SK-N-SH treated with all-trans-retinoic acid at 6 μM for 48 hours (cell line): ENCODE results near the gene TINAGL1.

ENCODE experiments used
- ATAC-seq: fragments of 200-7000 bp; cut with Tn5 transposase; 3 replicates; pipeline ENCODE4 v1.9.1; 2020; ENCODE audit warnings: mild to moderate bottlenecking, moderate library complexity
- ARNTL ChIP-seq: fragments of 450-650 bp; formaldehyde crosslinking; IDR thresholded peaks from 2 replicates; pipeline ENCODE4 v1.5.0; 2020; ENCODE audit warnings: low read depth, mild to moderate bottlenecking, moderate library complexity, borderline replicate concordance
- BACH2 ChIP-seq: fragments of 250-450 bp; sonication (Bioruptor Pico); IDR thresholded peaks from 2 replicates; pipeline ENCODE4 v1.9.0; 2021; ENCODE audit warnings: mild to moderate bottlenecking, borderline replicate concordance
- CREB5 ChIP-seq: fragments of 250-450 bp; sonication (Bioruptor Pico); IDR thresholded peaks from 2 replicates; pipeline ENCODE4 v1.5.1; 2020; ENCODE audit warnings: low read depth, mild to moderate bottlenecking, moderate library complexity
- CSRNP3 ChIP-seq: fragments of 250-450 bp; sonication (Bioruptor Pico); IDR thresholded peaks from 2 replicates; pipeline ENCODE4 v1.5.1; 2021; ENCODE audit warnings: mild to moderate bottlenecking, moderate library complexity
- ESRRG ChIP-seq: fragments of 250-450 bp; sonication (Bioruptor Pico); IDR thresholded peaks from 2 replicates; pipeline ENCODE4 v1.6.1; 2021; ENCODE audit warnings: mild to moderate bottlenecking
- GLIS3 ChIP-seq: fragments of 250-450 bp; sonication (Bioruptor Pico); IDR thresholded peaks from 2 replicates; pipeline ENCODE4 v1.5.0; 2020; ENCODE audit warnings: mild to moderate bottlenecking, moderate library complexity
- ISL1 ChIP-seq: fragments of 250-450 bp; sonication (Bioruptor Pico); IDR thresholded peaks from 2 replicates; pipeline ENCODE4 v2.1.2; 2022; ENCODE audit warnings: mild to moderate bottlenecking, moderate library complexity
- OSR1 ChIP-seq: fragments of 250-450 bp; sonication (Bioruptor Pico); IDR thresholded peaks from 2 replicates; pipeline ENCODE4 v1.8.0; 2022; ENCODE audit warnings: moderate library complexity, mild to moderate bottlenecking, inconsistent platforms
- PPARA ChIP-seq: fragments of 250-450 bp; sonication (Bioruptor Pico); IDR thresholded peaks from 2 replicates; pipeline ENCODE4 v1.5.0; 2020; ENCODE audit warnings: mild to moderate bottlenecking, borderline replicate concordance
- RARB ChIP-seq: fragments of 250-450 bp; sonication (Bioruptor Pico); IDR thresholded peaks from 2 replicates; pipeline ENCODE4 v1.8.0; 2021; ENCODE audit warnings: mild to moderate bottlenecking, moderate library complexity
- SNAI2 ChIP-seq: fragments of 250-450 bp; sonication (Bioruptor Pico); IDR thresholded peaks from 2 replicates; pipeline ENCODE4 v1.5.0; 2020; ENCODE audit warnings: mild to moderate bottlenecking, moderate library complexity
- TCF4 ChIP-seq: fragments of 250-450 bp; sonication (Bioruptor Pico); IDR thresholded peaks from 2 replicates; pipeline ENCODE4 v1.8.0; 2021; ENCODE audit warnings: mild to moderate bottlenecking, moderate library complexity, borderline replicate concordance
- TOX ChIP-seq: fragments of 250-450 bp; sonication (Bioruptor Pico); IDR thresholded peaks from 2 replicates; pipeline ENCODE4 v1.8.0; 2021; ENCODE audit warnings: mild to moderate bottlenecking, moderate library complexity, borderline replicate concordance
- TSHZ2 ChIP-seq: fragments of 250-450 bp; sonication (Bioruptor Pico); IDR thresholded peaks from 2 replicates; pipeline ENCODE4 v1.5.0; 2020; ENCODE audit warnings: mild to moderate bottlenecking, moderate library complexity
- ZC3H10 ChIP-seq: fragments of 250-450 bp; sonication (Bioruptor Pico); IDR thresholded peaks from 2 replicates; pipeline ENCODE4 v1.5.1; 2021; ENCODE audit warnings: mild to moderate bottlenecking, moderate library complexity
- ZFP3 ChIP-seq: fragments of 250-450 bp; sonication (Bioruptor Pico); IDR thresholded peaks from 2 replicates; pipeline ENCODE4 v1.5.0; 2020; ENCODE audit warnings: mild to moderate bottlenecking, moderate library complexity
- ZFP30 ChIP-seq: fragments of 450-650 bp; formaldehyde crosslinking; IDR thresholded peaks from 2 replicates; pipeline ENCODE4 v1.5.0; 2022; ENCODE audit warnings: mild to moderate bottlenecking, moderate library complexity
- ZNF565 ChIP-seq: fragments of 450-650 bp; formaldehyde crosslinking; conservative IDR thresholded peaks from 2 replicates; pipeline ENCODE4 v1.5.0; 2020; ENCODE audit warnings: low read depth, mild to moderate bottlenecking, moderate library complexity
- ZNF70 ChIP-seq: fragments of 450-650 bp; formaldehyde crosslinking; IDR thresholded peaks from 2 replicates; pipeline ENCODE4 v1.5.0; 2020; ENCODE audit warnings: mild to moderate bottlenecking, moderate library complexity
- TF ChIP-seq, protein P1 (sequence below): fragments of 250-450 bp; sonication (Bioruptor Pico); IDR thresholded peaks from 2 replicates; pipeline ENCODE4 v1.8.0; 2020; ENCODE audit warnings: mild to moderate bottlenecking, moderate library complexity, borderline replicate concordance
- TF ChIP-seq, protein P2 (sequence below): fragments of 250-450 bp; sonication (Bioruptor Pico); IDR thresholded peaks from 2 replicates; pipeline ENCODE4 v1.8.0; 2021; ENCODE audit warnings: low read depth, mild to moderate bottlenecking, moderate library complexity, borderline replicate concordance

The TINAGL1 gene

DNA sequence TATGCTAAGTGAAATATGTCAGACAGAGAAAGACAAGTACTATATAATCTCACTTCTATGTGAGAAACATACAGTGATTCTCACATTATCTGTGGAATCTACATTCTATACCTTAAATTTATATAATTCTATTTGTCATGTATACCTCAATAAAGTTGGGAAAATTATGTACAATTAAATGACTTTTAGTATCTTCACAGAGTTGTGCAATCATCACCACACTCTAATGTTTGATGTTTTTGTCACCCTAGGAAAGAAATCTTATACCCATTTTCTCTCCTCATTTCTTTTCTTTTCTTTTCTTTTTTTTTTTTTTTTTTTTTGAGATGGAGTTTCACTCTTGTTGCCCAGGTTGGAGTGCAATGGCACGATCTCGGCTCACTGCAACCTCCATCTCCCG, 37.0 kb upstream of the TINAGL1 start:
- TF ChIP-seq GLIS3 (CRISPR knock-in tag): no peak
- TF ChIP-seq TOX (CRISPR knock-in tag): no peak
- TF ChIP-seq, protein P1, sequence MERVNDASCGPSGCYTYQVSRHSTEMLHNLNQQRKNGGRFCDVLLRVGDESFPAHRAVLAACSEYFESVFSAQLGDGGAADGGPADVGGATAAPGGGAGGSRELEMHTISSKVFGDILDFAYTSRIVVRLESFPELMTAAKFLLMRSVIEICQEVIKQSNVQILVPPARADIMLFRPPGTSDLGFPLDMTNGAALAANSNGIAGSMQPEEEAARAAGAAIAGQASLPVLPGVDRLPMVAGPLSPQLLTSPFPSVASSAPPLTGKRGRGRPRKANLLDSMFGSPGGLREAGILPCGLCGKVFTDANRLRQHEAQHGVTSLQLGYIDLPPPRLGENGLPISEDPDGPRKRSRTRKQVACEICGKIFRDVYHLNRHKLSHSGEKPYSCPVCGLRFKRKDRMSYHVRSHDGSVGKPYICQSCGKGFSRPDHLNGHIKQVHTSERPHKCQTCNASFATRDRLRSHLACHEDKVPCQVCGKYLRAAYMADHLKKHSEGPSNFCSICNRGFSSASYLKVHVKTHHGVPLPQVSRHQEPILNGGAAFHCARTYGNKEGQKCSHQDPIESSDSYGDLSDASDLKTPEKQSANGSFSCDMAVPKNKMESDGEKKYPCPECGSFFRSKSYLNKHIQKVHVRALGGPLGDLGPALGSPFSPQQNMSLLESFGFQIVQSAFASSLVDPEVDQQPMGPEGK (CRISPR knock-in tag): no peak
- TF ChIP-seq RARB: no peak
- TF ChIP-seq TCF4 (CRISPR knock-in tag): no peak
- no peak for TF ChIP-seq BACH2 (CRISPR knock-in tag)
- no peak for TF ChIP-seq ISL1 (CRISPR knock-in tag)
- TF ChIP-seq, protein P2, sequence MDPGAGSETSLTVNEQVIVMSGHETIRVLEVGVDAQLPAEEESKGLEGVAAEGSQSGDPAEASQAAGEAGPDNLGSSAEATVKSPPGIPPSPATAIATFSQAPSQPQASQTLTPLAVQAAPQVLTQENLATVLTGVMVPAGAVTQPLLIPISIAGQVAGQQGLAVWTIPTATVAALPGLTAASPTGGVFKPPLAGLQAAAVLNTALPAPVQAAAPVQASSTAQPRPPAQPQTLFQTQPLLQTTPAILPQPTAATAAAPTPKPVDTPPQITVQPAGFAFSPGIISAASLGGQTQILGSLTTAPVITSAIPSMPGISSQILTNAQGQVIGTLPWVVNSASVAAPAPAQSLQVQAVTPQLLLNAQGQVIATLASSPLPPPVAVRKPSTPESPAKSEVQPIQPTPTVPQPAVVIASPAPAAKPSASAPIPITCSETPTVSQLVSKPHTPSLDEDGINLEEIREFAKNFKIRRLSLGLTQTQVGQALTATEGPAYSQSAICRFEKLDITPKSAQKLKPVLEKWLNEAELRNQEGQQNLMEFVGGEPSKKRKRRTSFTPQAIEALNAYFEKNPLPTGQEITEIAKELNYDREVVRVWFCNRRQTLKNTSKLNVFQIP: no peak
- TF ChIP-seq SNAI2 (CRISPR knock-in tag): no peak
- no peak for TF ChIP-seq ARNTL (CRISPR knock-in tag)
- TF ChIP-seq TSHZ2: no peak
- no peak for TF ChIP-seq ZFP30
- no peak for TF ChIP-seq CREB5 (CRISPR knock-in tag)
- no peak for TF ChIP-seq ZNF565 (CRISPR knock-in tag)
- no peak for TF ChIP-seq ZNF70 (CRISPR knock-in tag)
- no peak for ATAC-seq

GRCh38 chr1:31541194-31541593, 35.1 kb upstream of the TINAGL1 start:
- ATAC-seq: no peak
- no peak for TF ChIP-seq GLIS3 (CRISPR knock-in tag)
- TF ChIP-seq TSHZ2: no peak
- TF ChIP-seq, protein P1 (CRISPR knock-in tag): no peak
- TF ChIP-seq CSRNP3: no peak
- TF ChIP-seq ZNF70 (CRISPR knock-in tag): no peak
- TF ChIP-seq ZFP30: no peak
- TF ChIP-seq TOX (CRISPR knock-in tag): no peak
- no peak for TF ChIP-seq PPARA (CRISPR knock-in tag)
- TF ChIP-seq ZC3H10: no peak
- no peak for TF ChIP-seq RARB
- no peak for TF ChIP-seq ZFP3 (CRISPR knock-in tag)
- TF ChIP-seq ARNTL (CRISPR knock-in tag): no peak
- no peak for TF ChIP-seq ISL1 (CRISPR knock-in tag)
- no peak for TF ChIP-seq ZNF565 (CRISPR knock-in tag)
- TF ChIP-seq, protein P2: no peak
- no peak for TF ChIP-seq BACH2 (CRISPR knock-in tag)
- TF ChIP-seq CREB5 (CRISPR knock-in tag): no peak
- no peak for TF ChIP-seq ESRRG
- TF ChIP-seq OSR1 (CRISPR knock-in tag): no peak
- TF ChIP-seq, all 23 proteins: peak for 0
